ENCODE results near the gene RFTN2.
"Not testable (repeated sequence)": the region's sequence is repeated elsewhere in the genome, so short reads cannot be mapped to it uniquely, and the experiment has no call there.

RFTN2 gene

GRCh38 chr2:197604117-197604860, 71.1 kb downstream of the RFTN2 start:
- DNase-seq (ENCODE audit: low spot score): no peak

GRCh38 chr2:197601726-197602125, 73.7 kb downstream of the RFTN2 start:
- no peak for DNase-seq (ENCODE audit: low spot score)

- DNase-seq (ENCODE audit: low spot score): no peak
These were observed 75.1 kb downstream of the RFTN2 start for GRCh38 chr2:197600306-197600705.

- DNase-seq (ENCODE audit: low spot score): peak; percentile 18
These were observed 76.0 kb downstream of the RFTN2 start for GRCh38 chr2:197599285-197599965.

- no peak for DNase-seq (ENCODE audit: low spot score)
These were observed 76.9 kb downstream of the RFTN2 start for GRCh38 chr2:197598450-197598849.

- no peak for DNase-seq (ENCODE audit: low spot score)
These were observed 78.2 kb downstream of the RFTN2 start for GRCh38 chr2:197597166-197597565.

GRCh38 chr2:197596766-197597165, 78.6 kb downstream of the RFTN2 start:
- DNase-seq (ENCODE audit: low spot score): no peak

GRCh38 chr2:197591339-197592072, 83.9 kb downstream of the RFTN2 start:
- no peak for DNase-seq (ENCODE audit: low spot score)

- DNase-seq (ENCODE audit: low spot score): not testable (repeated sequence)
These were observed 88.1 kb downstream of the RFTN2 start for GRCh38 chr2:197587255-197587654.

- DNase-seq (ENCODE audit: low spot score): not testable (repeated sequence)
These were observed 95.2 kb downstream of the RFTN2 start for GRCh38 chr2:197580166-197580565.

GRCh38 chr2:197578294-197578693, 97.1 kb downstream of the RFTN2 start:
- not testable (repeated sequence) for DNase-seq (ENCODE audit: low spot score)

- DNase-seq (ENCODE audit: low spot score): no peak
These were observed 97.9 kb downstream of the RFTN2 start for GRCh38 chr2:197577446-197577845.

- no peak for DNase-seq (ENCODE audit: low spot score)
These were observed 98.8 kb downstream of the RFTN2 start for GRCh38 chr2:197576631-197577030.

GRCh38 chr2:197575987-197576386, 99.4 kb downstream of the RFTN2 start:
- DNase-seq (ENCODE audit: low spot score): no peak

- no peak for DNase-seq (ENCODE audit: low spot score)
These were observed 101.8 kb downstream of the RFTN2 start for GRCh38 chr2:197573608-197574007.

- no peak for DNase-seq (ENCODE audit: low spot score)
These were observed 103.6 kb downstream of the RFTN2 start for GRCh38 chr2:197571627-197572271.

- no peak for DNase-seq (ENCODE audit: low spot score)
These were observed 115.2 kb downstream of the RFTN2 start for GRCh38 chr2:197560146-197560665.

- DNase-seq (ENCODE audit: low spot score): no peak
These were observed 115.7 kb downstream of the RFTN2 start for GRCh38 chr2:197559681-197560080.

GRCh38 chr2:197558393-197558792, 117.0 kb downstream of the RFTN2 start:
- no peak for DNase-seq (ENCODE audit: low spot score)

GRCh38 chr2:197556456-197556855, 118.9 kb downstream of the RFTN2 start:
- DNase-seq (ENCODE audit: low spot score): no peak

GRCh38 chr2:197555467-197555866, 119.9 kb downstream of the RFTN2 start:
- no peak for DNase-seq (ENCODE audit: low spot score)

GRCh38 chr2:197551260-197551659, 124.1 kb downstream of the RFTN2 start:
- DNase-seq (ENCODE audit: low spot score): not testable (repeated sequence)

All from hematopoietic multipotent progenitor cell treated with erythropoietin and hydrocortisone succinate and interleukin-3 and kit ligand, for 17 days (in vitro differentiated cells).